Tibial nerve (tissue), 3 donors: Measurements from ENCODE around the gene CCL3.
"Not testable (repeated sequence)": the region's sequence is repeated elsewhere in the genome, so short reads cannot be mapped to it uniquely, and the experiment has no call there.

Experiments
- CTCF ChIP-seq, 5 experiments: fragments of 200-600 bp in 3 of 5; fragments of 450-650 bp in 2 of 5; sonication (generic) in 3 of 5; IDR thresholded peaks; one replicate each; pipeline ENCODE4 v1.5.1; 2016 to 2019; ENCODE audit warnings: antibody characterized with exemption in 5 of 5, mild to moderate bottlenecking in 3 of 5, moderate library complexity in 2 of 5
- POLR2A ChIP-seq, 2 donors: fragments of 450-650 bp; IDR thresholded peaks; one replicate each; pipeline ENCODE4 v1.6.1; 2017; ENCODE audit warnings: antibody characterized with exemption in 2 of 2, mild to moderate bottlenecking in 2 of 2, moderate library complexity in 2 of 2

- TF ChIP-seq CTCF, POLR2A (IDR thresholded peaks at IDR 0.05): not testable (repeated sequence)
Observed at GRCh38 chr17:36113131-36113530, 23.2 kb upstream of the CCL3 start.
